Measurements from ENCODE around the gene IGF2BP1.

The IGF2BP1 gene

DNA sequence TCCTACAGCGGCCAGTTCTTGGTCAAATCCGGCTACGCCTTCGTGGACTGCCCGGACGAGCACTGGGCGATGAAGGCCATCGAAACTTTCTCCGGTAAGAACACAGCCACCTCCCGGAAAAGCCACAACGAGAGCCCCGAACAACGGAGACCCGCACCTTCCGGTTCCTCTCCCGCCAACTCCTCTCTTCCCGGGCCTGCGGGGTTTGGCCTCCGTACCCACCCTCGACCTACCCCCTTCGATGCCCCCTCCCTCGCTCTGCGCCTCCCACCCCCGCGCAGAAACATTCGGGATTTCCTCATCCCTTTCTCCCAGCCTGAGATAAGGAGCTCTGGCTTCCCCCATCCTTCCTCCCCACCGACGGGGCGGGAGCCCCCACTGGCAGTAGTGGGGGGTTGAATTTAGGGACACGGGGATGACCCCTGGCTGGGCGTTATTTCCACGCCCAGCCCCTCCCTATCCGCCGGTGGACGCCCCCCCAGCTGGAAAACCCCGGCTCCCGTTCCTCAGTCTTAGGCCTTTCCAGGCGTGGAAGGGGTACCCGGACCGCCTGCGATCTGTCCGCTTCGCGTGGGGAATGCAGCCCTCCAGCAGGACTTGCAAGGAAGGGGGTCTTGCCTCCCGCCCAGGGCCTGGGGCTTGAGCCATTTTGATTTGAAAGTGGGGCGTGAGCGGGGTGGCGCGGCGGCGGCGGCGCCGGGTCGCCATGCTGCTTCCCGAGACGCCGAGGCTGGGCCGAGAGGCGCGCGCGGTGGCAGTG lies 822 bp downstream of the IGF2BP1 start:
- TF ChIP-seq CTCF (IDR thresholded peaks at IDR 0.05; ENCODE audit: low read depth, low read length), result no peak
- TF ChIP-seq MYC (IDR thresholded peaks at IDR 0.05; ENCODE audit: low read depth, low read length), result 0 out of 2 replicates have a peak, but pooled peaks have one; percentile 22
- TF ChIP-seq POLR2A (IDR thresholded peaks at IDR 0.05; ENCODE audit: extremely low read depth, insufficient read length), result no peak
- peak overlapping the region; percentile 97 for H3K4me3 ChIP-seq (ENCODE audit: low read depth, low read length)
- peak; percentile 68 for DNase-seq (ENCODE audit: low read depth)

DNA sequence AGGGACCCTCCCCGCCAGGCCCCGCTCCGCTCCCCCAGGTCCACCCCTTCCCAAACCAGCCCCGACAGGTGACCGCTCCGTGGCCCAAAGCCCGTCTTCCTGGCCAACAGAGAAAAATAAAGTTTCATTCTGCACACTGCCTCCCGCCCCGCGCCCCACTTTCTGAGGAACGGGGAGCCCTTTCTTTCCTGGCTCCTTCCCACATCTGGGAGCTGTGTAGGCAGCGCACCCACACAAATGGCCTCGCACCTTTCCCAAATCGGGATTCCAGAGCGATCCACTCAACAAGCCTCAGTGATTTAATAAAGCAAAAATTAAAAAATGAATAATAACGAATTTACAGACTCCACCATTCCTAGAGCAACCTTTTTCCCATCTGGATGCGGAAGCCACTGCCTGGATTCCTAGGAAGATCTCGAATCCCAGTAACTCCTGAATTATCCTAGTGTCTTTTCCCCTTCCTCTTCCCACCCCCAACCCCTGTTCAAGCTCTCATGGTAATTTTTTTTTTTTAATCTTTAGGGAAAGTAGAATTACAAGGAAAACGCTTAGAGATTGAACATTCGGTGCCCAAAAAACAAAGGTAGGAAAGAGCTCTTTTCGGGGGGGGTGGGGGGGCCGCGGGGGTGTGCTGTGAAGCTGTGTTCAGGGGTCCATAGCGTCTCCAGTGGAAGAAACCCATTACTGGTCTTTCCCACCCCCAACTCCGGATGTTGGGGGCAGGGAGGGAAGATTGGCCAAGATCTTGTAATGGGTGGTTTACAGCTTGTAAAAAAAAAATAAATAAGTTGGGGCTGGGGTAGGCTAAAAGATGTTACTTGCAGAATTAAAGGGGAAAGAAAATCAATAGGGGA lies 1.6 kb downstream of the IGF2BP1 start:
- DNase-seq (ENCODE audit: low read depth), result peak; percentile 86
- peak overlapping the region; percentile 97 for H3K4me3 ChIP-seq (ENCODE audit: low read depth, low read length)
- TF ChIP-seq CTCF (IDR thresholded peaks at IDR 0.05; ENCODE audit: low read depth, low read length) (peak; percentile 17), MYC (IDR thresholded peaks at IDR 0.05; ENCODE audit: low read depth, low read length) (no peak), POLR2A (IDR thresholded peaks at IDR 0.05; ENCODE audit: extremely low read depth, insufficient read length) (no peak)
- TF ChIP-seq, protein P1, sequence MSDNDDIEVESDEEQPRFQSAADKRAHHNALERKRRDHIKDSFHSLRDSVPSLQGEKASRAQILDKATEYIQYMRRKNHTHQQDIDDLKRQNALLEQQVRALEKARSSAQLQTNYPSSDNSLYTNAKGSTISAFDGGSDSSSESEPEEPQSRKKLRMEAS (IDR thresholded peaks at IDR 0.05; ENCODE audit: low read depth, low read length), result no peak

GRCh38 chr17:49000943-49001342 lies 3.8 kb downstream of the IGF2BP1 start:
- no peak for TF ChIP-seq MYC (IDR thresholded peaks at IDR 0.05; ENCODE audit: low read depth, low read length)
- H3K4me3 ChIP-seq (ENCODE audit: low read depth, low read length), result peak overlapping the region; percentile 97
- peak; percentile 75 for DNase-seq (ENCODE audit: low read depth)

- no peak for TF ChIP-seq POLR2A (IDR thresholded peaks at IDR 0.05; ENCODE audit: extremely low read depth, insufficient read length)
- TF ChIP-seq CTCF (IDR thresholded peaks at IDR 0.05; ENCODE audit: low read depth, low read length), result no peak
- no peak for TF ChIP-seq MYC (IDR thresholded peaks at IDR 0.05; ENCODE audit: low read depth, low read length)
- TF ChIP-seq, protein P1 (IDR thresholded peaks at IDR 0.05; ENCODE audit: low read depth, low read length), result no peak
- no peak for DNase-seq (ENCODE audit: low read depth)
These were observed 4.5 kb downstream of the IGF2BP1 start for GRCh38 chr17:49001671-49002070.

DNA sequence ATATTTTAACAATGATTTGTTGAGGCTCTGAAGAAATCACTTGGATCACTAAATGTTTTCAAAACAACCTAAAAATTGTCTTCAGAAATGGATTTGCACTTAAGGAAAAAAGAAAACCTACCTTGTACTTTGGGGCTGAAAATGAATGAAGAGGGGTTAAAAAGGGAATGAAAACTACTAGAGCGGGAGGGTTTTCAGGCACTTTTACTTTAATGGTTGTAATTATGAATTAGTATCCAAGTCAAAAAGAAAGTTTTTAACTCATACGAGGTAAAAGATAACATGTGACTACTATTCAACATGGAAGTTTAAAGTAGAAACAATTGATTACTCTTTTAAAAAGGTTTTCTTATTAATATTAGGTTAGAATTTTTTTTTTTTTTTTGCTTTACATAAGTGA lies 5.1 kb downstream of the IGF2BP1 start:
- peak overlapping the region; percentile 97 for H3K4me3 ChIP-seq (ENCODE audit: low read depth, low read length)

More at GRCh38 chr17:49001671-49002070, 4.5 kb downstream of the IGF2BP1 start:
- peak overlapping the region; percentile 97 for H3K4me3 ChIP-seq (ENCODE audit: low read depth, low read length)

More for the DNA sequence above, 5.1 kb downstream of the IGF2BP1 start:
- TF ChIP-seq, protein P1 (IDR thresholded peaks at IDR 0.05; ENCODE audit: low read depth, low read length), result no peak
- TF ChIP-seq POLR2A (IDR thresholded peaks at IDR 0.05; ENCODE audit: extremely low read depth, insufficient read length), result no peak
- TF ChIP-seq CTCF (IDR thresholded peaks at IDR 0.05; ENCODE audit: low read depth, low read length), result no peak
- no peak for TF ChIP-seq MYC (IDR thresholded peaks at IDR 0.05; ENCODE audit: low read depth, low read length)
- no peak for DNase-seq (ENCODE audit: low read depth)

Data from NB4 (cell line).